ENCODE data around the gene DNM2. TPM values are rescaled to one million over a fixed set of nuclear protein-coding genes. Genes with fewer than 3 reads are reported as not detected.

The DNM2 gene
- total and polyA plus RNA-seq, 2 of the 13 experiments (the other 11 are each of a cell fraction or from before 2014, with no cell fraction given), result 41.7 to 59.8 TPM

DNA sequence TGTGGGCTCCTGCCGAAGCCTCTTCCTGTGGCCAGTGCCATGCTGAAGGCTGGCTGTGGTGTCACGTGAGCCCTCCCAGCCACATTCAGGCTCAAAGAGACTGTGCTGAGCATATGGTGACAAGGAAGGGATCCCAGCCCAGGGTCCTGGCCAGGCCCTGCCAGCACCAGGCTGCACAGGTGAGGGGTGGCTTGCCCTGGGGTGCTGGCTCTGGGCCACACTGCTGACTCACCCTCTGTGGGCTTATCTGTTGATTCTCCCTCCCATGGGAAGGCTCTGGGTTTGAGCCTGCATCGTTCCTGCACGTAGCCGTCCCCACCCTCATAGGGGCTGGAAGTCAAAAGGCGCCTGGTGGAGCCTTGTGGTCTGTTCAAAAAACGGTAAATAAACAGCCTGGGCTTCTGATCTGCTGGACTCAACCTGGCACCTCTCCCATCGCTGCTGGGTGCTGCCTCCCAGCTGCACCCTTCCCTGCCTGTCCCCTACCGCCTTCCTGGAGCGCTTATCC is 31.1 kb downstream of the DNM2 start (continued):
- TF ChIP-seq, protein P1, sequence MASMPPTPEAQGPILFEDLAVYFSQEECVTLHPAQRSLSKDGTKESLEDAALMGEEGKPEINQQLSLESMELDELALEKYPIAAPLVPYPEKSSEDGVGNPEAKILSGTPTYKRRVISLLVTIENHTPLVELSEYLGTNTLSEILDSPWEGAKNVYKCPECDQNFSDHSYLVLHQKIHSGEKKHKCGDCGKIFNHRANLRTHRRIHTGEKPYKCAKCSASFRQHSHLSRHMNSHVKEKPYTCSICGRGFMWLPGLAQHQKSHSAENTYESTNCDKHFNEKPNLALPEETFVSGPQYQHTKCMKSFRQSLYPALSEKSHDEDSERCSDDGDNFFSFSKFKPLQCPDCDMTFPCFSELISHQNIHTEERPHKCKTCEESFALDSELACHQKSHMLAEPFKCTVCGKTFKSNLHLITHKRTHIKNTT (CRISPR knock-in tag; IDR thresholded peaks at IDR 0.05), result no peak
- TF ChIP-seq, protein P2, sequence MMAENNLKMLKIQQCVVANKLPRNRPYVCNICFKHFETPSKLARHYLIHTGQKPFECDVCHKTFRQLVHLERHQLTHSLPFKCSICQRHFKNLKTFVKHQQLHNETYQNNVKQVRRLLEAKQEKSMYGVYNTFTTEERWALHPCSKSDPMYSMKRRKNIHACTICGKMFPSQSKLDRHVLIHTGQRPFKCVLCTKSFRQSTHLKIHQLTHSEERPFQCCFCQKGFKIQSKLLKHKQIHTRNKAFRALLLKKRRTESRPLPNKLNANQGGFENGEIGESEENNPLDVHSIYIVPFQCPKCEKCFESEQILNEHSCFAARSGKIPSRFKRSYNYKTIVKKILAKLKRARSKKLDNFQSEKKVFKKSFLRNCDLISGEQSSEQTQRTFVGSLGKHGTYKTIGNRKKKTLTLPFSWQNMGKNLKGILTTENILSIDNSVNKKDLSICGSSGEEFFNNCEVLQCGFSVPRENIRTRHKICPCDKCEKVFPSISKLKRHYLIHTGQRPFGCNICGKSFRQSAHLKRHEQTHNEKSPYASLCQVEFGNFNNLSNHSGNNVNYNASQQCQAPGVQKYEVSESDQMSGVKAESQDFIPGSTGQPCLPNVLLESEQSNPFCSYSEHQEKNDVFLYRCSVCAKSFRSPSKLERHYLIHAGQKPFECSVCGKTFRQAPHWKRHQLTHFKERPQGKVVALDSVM (CRISPR knock-in tag; IDR thresholded peaks at IDR 0.05), result peak; percentile 51; the same call in 1 of the 2 replicates
- TF ChIP-seq TSC22D2 (CRISPR knock-in tag; IDR thresholded peaks at IDR 0.05; ENCODE audit: borderline replicate concordance) (no peak), ZNF773 (CRISPR knock-in tag; IDR thresholded peaks at IDR 0.05; ENCODE audit: borderline replicate concordance) (no peak), NFYB (CRISPR knock-in tag; IDR thresholded peaks at IDR 0.05) (no peak), PHF21A (CRISPR knock-in tag; IDR thresholded peaks at IDR 0.05) (peak; percentile 96), RAD21 (CRISPR knock-in tag; IDR thresholded peaks at IDR 0.05) (no peak), ZFP36L2 (CRISPR knock-in tag; IDR thresholded peaks at IDR 0.05) (no peak), SAP130 (CRISPR knock-in tag; IDR thresholded peaks at IDR 0.05; ENCODE audit: low read depth) (peak; percentile 89), ZNF337 (CRISPR knock-in tag; IDR thresholded peaks at IDR 0.05; ENCODE audit: borderline replicate concordance, low read depth) (no peak), ZNF431 (CRISPR knock-in tag; IDR thresholded peaks at IDR 0.05; ENCODE audit: borderline replicate concordance, low read depth) (peak; percentile 71), TCF7L2 (IDR thresholded peaks at IDR 0.05; ENCODE audit: low read depth, low read length) (no peak), ZFY (CRISPR knock-in tag; IDR thresholded peaks at IDR 0.05) (peak; percentile 72), ZNF101 (CRISPR knock-in tag; IDR thresholded peaks at IDR 0.05; ENCODE audit: borderline replicate concordance, low read depth) (no peak), ZNF296 (CRISPR knock-in tag; conservative IDR thresholded peaks at IDR 0.05) (0 out of 2 replicates have a peak, but pooled peaks have one; percentile 37), ZNF7 (CRISPR knock-in tag; IDR thresholded peaks at IDR 0.05) (no peak)
- TF ChIP-seq, protein P3, sequence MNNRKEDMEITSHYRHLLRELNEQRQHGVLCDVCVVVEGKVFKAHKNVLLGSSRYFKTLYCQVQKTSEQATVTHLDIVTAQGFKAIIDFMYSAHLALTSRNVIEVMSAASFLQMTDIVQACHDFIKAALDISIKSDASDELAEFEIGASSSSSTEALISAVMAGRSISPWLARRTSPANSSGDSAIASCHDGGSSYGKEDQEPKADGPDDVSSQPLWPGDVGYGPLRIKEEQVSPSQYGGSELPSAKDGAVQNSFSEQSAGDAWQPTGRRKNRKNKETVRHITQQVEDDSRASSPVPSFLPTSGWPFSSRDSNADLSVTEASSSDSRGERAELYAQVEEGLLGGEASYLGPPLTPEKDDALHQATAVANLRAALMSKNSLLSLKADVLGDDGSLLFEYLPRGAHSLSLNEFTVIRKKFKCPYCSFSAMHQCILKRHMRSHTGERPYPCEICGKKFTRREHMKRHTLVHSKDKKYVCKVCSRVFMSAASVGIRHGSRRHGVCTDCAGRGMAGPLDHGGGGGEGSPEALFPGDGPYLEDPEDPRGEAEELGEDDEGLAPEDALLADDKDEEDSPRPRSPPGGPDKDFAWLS (CRISPR knock-in tag; IDR thresholded peaks at IDR 0.05; ENCODE audit: borderline replicate concordance), result no peak
- TF ChIP-seq, protein P4, sequence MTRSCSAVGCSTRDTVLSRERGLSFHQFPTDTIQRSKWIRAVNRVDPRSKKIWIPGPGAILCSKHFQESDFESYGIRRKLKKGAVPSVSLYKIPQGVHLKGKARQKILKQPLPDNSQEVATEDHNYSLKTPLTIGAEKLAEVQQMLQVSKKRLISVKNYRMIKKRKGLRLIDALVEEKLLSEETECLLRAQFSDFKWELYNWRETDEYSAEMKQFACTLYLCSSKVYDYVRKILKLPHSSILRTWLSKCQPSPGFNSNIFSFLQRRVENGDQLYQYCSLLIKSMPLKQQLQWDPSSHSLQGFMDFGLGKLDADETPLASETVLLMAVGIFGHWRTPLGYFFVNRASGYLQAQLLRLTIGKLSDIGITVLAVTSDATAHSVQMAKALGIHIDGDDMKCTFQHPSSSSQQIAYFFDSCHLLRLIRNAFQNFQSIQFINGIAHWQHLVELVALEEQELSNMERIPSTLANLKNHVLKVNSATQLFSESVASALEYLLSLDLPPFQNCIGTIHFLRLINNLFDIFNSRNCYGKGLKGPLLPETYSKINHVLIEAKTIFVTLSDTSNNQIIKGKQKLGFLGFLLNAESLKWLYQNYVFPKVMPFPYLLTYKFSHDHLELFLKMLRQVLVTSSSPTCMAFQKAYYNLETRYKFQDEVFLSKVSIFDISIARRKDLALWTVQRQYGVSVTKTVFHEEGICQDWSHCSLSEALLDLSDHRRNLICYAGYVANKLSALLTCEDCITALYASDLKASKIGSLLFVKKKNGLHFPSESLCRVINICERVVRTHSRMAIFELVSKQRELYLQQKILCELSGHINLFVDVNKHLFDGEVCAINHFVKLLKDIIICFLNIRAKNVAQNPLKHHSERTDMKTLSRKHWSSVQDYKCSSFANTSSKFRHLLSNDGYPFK (CRISPR knock-in tag; IDR thresholded peaks at IDR 0.05; ENCODE audit: borderline replicate concordance), result 0 out of 2 replicates have a peak, but pooled peaks have one; percentile 33
- TF ChIP-seq, protein P5, sequence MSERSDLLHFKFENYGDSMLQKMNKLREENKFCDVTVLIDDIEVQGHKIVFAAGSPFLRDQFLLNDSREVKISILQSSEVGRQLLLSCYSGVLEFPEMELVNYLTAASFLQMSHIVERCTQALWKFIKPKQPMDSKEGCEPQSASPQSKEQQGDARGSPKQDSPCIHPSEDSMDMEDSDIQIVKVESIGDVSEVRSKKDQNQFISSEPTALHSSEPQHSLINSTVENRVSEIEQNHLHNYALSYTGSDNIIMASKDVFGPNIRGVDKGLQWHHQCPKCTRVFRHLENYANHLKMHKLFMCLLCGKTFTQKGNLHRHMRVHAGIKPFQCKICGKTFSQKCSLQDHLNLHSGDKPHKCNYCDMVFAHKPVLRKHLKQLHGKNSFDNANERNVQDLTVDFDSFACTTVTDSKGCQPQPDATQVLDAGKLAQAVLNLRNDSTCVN (CRISPR knock-in tag; IDR thresholded peaks at IDR 0.05; ENCODE audit: borderline replicate concordance), result 0 out of 2 replicates have a peak, but pooled peaks have one; percentile 5

All from HepG2 (cell line).